Measurements from ENCODE around the gene SGSM2. TPM values are rescaled to one million over a fixed set of nuclear protein-coding genes. Genes with fewer than 3 reads are reported as not detected.

The SGSM2 gene
- polyA plus RNA-seq, 1 donor from 2014 or later: 222 TPM

DNA sequence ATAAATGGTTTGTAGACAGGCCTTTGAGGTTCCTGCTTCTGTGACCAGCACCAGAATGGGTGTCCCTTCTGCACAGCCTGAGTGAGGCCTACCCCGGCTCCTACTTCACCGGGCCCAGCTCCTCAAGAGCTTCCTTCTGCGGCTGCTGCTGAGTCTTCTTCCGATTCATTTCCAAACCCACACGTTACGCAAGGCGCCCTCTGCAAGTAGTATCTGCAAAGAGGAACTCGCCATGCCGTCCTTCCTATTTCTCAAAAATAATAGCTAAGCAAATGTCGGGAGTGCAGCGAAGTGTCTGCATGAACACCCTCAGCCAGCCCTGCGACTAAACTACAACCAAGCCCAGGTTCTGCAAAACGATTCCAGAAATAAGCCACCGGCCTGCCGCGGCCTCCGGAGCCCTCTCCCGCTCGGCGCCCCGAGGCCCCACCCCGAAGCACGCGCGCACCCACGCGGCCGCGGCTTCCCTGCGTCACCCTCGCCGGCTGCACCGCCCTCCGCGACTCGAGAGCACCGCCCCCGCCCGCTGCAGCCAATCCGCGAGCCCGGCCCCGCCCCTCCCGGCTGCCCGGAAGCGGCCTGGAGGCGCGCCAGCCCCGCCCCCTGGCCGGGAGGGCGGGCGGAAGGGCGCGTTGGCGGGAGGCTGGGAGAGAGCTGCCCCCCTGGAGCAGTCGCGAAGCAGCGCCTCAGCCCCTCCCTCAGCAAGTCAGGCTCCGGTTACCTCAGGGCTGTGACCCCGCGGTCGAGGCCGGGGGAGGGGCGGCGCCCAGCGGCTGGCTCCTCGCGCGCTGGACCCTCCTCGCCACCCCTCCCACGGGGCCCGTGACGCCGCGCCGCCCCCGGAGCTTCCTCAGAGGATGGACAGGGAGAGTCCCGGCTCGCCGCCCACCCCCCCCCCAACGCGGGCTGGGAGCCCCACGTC lies 55.2 kb downstream of the SGSM2 start:
- H3K9ac ChIP-seq (ENCODE audit: low read length): peak overlapping the region; percentile 95
- peak overlapping the region; percentile 98 for H3K27ac ChIP-seq (ENCODE audit: low read length)
- no peaks in the 10 kb centered on the region for H3K9me2 ChIP-seq (ENCODE audit: insufficient read depth, low read length)
- peak overlapping the region; percentile 91 for H3K4me3 ChIP-seq (ENCODE audit: low read length)
- H3K4me2 ChIP-seq (ENCODE audit: low read length): peak overlapping the region; percentile 76
- no peaks in the 10 kb centered on the region for H3K27me3 ChIP-seq (ENCODE audit: insufficient read depth, low read depth, low read length)
- TF ChIP-seq, protein P1, sequence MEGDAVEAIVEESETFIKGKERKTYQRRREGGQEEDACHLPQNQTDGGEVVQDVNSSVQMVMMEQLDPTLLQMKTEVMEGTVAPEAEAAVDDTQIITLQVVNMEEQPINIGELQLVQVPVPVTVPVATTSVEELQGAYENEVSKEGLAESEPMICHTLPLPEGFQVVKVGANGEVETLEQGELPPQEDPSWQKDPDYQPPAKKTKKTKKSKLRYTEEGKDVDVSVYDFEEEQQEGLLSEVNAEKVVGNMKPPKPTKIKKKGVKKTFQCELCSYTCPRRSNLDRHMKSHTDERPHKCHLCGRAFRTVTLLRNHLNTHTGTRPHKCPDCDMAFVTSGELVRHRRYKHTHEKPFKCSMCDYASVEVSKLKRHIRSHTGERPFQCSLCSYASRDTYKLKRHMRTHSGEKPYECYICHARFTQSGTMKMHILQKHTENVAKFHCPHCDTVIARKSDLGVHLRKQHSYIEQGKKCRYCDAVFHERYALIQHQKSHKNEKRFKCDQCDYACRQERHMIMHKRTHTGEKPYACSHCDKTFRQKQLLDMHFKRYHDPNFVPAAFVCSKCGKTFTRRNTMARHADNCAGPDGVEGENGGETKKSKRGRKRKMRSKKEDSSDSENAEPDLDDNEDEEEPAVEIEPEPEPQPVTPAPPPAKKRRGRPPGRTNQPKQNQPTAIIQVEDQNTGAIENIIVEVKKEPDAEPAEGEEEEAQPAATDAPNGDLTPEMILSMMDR (IDR thresholded peaks at IDR 0.05; ENCODE audit: poor library complexity, severe bottlenecking): no peak
- TF ChIP-seq, protein P2, sequence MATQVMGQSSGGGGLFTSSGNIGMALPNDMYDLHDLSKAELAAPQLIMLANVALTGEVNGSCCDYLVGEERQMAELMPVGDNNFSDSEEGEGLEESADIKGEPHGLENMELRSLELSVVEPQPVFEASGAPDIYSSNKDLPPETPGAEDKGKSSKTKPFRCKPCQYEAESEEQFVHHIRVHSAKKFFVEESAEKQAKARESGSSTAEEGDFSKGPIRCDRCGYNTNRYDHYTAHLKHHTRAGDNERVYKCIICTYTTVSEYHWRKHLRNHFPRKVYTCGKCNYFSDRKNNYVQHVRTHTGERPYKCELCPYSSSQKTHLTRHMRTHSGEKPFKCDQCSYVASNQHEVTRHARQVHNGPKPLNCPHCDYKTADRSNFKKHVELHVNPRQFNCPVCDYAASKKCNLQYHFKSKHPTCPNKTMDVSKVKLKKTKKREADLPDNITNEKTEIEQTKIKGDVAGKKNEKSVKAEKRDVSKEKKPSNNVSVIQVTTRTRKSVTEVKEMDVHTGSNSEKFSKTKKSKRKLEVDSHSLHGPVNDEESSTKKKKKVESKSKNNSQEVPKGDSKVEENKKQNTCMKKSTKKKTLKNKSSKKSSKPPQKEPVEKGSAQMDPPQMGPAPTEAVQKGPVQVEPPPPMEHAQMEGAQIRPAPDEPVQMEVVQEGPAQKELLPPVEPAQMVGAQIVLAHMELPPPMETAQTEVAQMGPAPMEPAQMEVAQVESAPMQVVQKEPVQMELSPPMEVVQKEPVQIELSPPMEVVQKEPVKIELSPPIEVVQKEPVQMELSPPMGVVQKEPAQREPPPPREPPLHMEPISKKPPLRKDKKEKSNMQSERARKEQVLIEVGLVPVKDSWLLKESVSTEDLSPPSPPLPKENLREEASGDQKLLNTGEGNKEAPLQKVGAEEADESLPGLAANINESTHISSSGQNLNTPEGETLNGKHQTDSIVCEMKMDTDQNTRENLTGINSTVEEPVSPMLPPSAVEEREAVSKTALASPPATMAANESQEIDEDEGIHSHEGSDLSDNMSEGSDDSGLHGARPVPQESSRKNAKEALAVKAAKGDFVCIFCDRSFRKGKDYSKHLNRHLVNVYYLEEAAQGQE (IDR thresholded peaks at IDR 0.05; ENCODE audit: borderline replicate concordance): no peak
- no peak for TF ChIP-seq EP300 (conservative IDR thresholded peaks at IDR 0.05; ENCODE audit: poor library complexity, severe bottlenecking)
- TF ChIP-seq EZH2 (IDR thresholded peaks at IDR 0.05; ENCODE audit: borderline replicate concordance, insufficient read depth, low read length, poor library complexity, severe bottlenecking): no peak
- TF ChIP-seq POLR2AphosphoS5 (IDR thresholded peaks at IDR 0.05): peak; percentile 64
- no peak for TF ChIP-seq SMC3 (conservative IDR thresholded peaks at IDR 0.05; ENCODE audit: poor library complexity)
- no peak for TF ChIP-seq TAF1 (IDR thresholded peaks at IDR 0.05; ENCODE audit: low read depth)
- peak; percentile 89 for TF ChIP-seq MXI1 (conservative IDR thresholded peaks at IDR 0.05; ENCODE audit: poor library complexity, severe bottlenecking)
- TF ChIP-seq RAD21 (conservative IDR thresholded peaks at IDR 0.05): peak; percentile 40
- H3K79me2 ChIP-seq (replicated peaks; ENCODE audit: insufficient read depth, low read length): peaks cover 56% of the 10 kb centered on the region
- H2AFZ ChIP-seq (ENCODE audit: low read depth, low read length): no peak overlapping the region
- no peaks in the 10 kb centered on the region for H3K36me3 ChIP-seq (ENCODE audit: insufficient read depth, low read length)
- peaks cover 7% of the 10 kb centered on the region for H3F3A ChIP-seq (ENCODE audit: insufficient read depth, low read length, poor library complexity, severe bottlenecking)
- peaks cover 29% of the 10 kb centered on the region for H4K20me1 ChIP-seq (ENCODE audit: insufficient read depth)
- no peaks in the 10 kb centered on the region for H3K9me3 ChIP-seq (ENCODE audit: low read length)

DNA sequence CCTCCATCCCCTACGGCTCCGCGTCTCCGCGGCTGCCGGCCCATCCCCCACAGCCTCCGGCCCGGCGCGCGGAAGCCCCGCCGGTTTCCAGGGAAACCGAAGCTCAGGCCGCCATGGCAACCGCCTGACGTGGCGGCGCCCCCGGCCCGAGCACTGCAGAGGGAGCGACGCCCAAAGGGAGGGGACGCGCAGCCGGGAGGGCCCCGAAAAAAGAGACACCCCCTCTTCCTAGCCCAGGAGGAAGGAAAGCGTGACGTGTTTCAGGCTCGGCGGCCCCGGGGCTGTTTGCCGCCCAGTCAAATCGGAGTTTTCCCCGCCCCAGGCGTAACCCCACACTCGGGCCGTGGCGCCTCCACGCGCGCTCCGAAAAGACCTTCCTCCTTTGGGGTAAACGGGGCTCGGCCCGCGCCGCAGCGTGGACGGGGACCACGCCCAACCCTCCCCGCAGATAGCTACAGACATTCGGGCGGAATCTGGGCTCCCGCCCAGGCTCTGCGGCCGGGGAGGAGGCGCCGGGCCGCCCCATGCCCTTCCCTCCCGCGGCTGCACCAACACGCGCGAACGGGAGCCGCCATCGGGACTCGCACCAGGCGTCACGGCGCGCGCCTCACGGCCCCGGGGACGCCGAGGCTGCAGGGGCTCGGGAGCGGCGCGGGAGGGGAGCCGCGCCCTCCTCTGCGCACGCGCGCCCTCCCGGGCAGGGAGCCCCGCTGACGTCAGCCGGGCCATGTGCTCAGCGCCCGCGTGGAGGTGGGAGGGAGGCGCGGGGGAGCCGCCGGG lies 56.1 kb downstream of the SGSM2 start:
- Histone ChIP-seq H3K9ac (ENCODE audit: low read length) (peak overlapping the region; percentile 95), H3K9me2 (ENCODE audit: insufficient read depth, low read length) (no peaks in the 10 kb centered on the region), H2AFZ (ENCODE audit: low read depth, low read length) (no peak overlapping the region), H3K79me2 (replicated peaks; ENCODE audit: insufficient read depth, low read length) (peaks cover 64% of the 10 kb centered on the region), H4K20me1 (ENCODE audit: insufficient read depth) (peaks cover 38% of the 10 kb centered on the region), H3K4me2 (ENCODE audit: low read length) (peak overlapping the region; percentile 76), H3K4me3 (ENCODE audit: low read length) (peak overlapping the region; percentile 91), H3K36me3 (ENCODE audit: insufficient read depth, low read length) (no peaks in the 10 kb centered on the region), H3F3A (ENCODE audit: insufficient read depth, low read length, poor library complexity, severe bottlenecking) (peaks cover 7% of the 10 kb centered on the region), H3K9me3 (ENCODE audit: low read length) (no peaks in the 10 kb centered on the region), H3K27me3 (ENCODE audit: insufficient read depth, low read depth, low read length) (no peaks in the 10 kb centered on the region), H3K27ac (ENCODE audit: low read length) (peak overlapping the region; percentile 98)
- TF ChIP-seq, protein P2 (IDR thresholded peaks at IDR 0.05; ENCODE audit: borderline replicate concordance): peak; percentile 57
- TF ChIP-seq MXI1 (conservative IDR thresholded peaks at IDR 0.05; ENCODE audit: poor library complexity, severe bottlenecking) (peak; percentile 74), EZH2 (IDR thresholded peaks at IDR 0.05; ENCODE audit: borderline replicate concordance, insufficient read depth, low read length, poor library complexity, severe bottlenecking) (no peak), POLR2AphosphoS5 (IDR thresholded peaks at IDR 0.05) (peak; percentile 61)
- TF ChIP-seq, protein P1 (IDR thresholded peaks at IDR 0.05; ENCODE audit: poor library complexity, severe bottlenecking): no peak
